DND-41 (cell line): ENCODE data around the gene PLEKHM1.

ENCODE experiments used
- ATAC-seq: fragments of 200-7000 bp; cut with Tn5 transposase; 3 replicates; pipeline ENCODE4 v1.9.1; 2021; ENCODE audit warnings: low read depth; ENCODE audit not compliant: insufficient read depth
- DNase-seq: peaks from one replicate; pipeline ENCODE4 v3.0.0-alpha.2; 2020
- H2AFZ ChIP-seq: 2 replicates; pipeline ENCODE4 v1.6.0; 2012; ENCODE audit warnings: low read depth, low read length
- H3K27ac ChIP-seq: 2 replicates; pipeline ENCODE4 v1.5.1; 2012; ENCODE audit warnings: low read length, inconsistent platforms
- H3K27me3 ChIP-seq: fragments of 200-600 bp; sonication (generic); 2 replicates; pipeline ENCODE4 v1.6.0; 2012; ENCODE audit warnings: low read length, mild to moderate bottlenecking, inconsistent platforms; ENCODE audit not compliant: insufficient read depth, poor library complexity
- H3K36me3 ChIP-seq: 2 replicates; pipeline ENCODE4 v1.5.1; 2012; ENCODE audit warnings: low read length, inconsistent platforms; ENCODE audit not compliant: insufficient read depth
- H3K4me1 ChIP-seq: 2 replicates; pipeline ENCODE4 v1.5.1; 2012; ENCODE audit warnings: mild to moderate bottlenecking, low read length; ENCODE audit not compliant: insufficient read depth
- H3K4me2 ChIP-seq: 2 replicates; pipeline ENCODE4 v1.6.0; 2012; ENCODE audit warnings: mild to moderate bottlenecking, moderate library complexity, low read length, inconsistent platforms; ENCODE audit not compliant: insufficient read depth
- H3K4me3 ChIP-seq, 2 experiments: fragments of 200-600 bp in 1 of 2; shearing (Covaris generic) in 1 of 2; 2 replicates each; pipeline ENCODE4 v1.5.1; 2012 to 2016; ENCODE audit warnings: inconsistent platforms in 2 of 2, low read length in 2 of 2, mild to moderate bottlenecking in 2 of 2, low read depth in 1 of 2, moderate library complexity in 1 of 2
- H3K79me2 ChIP-seq: 2 replicates; pipeline ENCODE4 v1.6.0; 2012; ENCODE audit warnings: low read length, inconsistent platforms; ENCODE audit not compliant: insufficient read depth
- H3K9ac ChIP-seq: 2 replicates; pipeline ENCODE4 v1.6.0; 2012; ENCODE audit warnings: low read depth, mild to moderate bottlenecking, inconsistent platforms, low read length, moderate library complexity
- H3K9me3 ChIP-seq: 2 replicates; pipeline ENCODE4 v1.5.1; 2012; ENCODE audit warnings: low read length, moderate library complexity, mild to moderate bottlenecking, inconsistent platforms; ENCODE audit not compliant: insufficient read depth, severe bottlenecking
- H4K20me1 ChIP-seq: 2 replicates; pipeline ENCODE4 v1.6.0; 2012; ENCODE audit warnings: low read length; ENCODE audit not compliant: insufficient read depth
- CTCF ChIP-seq: IDR thresholded peaks from 2 replicates; pipeline ENCODE4 v1.5.1; 2012; ENCODE audit warnings: borderline replicate concordance, low read length, moderate library complexity, mild to moderate bottlenecking; ENCODE audit not compliant: poor library complexity, severe bottlenecking; ENCODE audit errors: extremely low read depth
- EZH2 ChIP-seq: IDR thresholded peaks from 3 replicates; pipeline ENCODE4 v1.6.1; 2012; ENCODE audit warnings: borderline replicate concordance, low read depth, mild to moderate bottlenecking, moderate library complexity, low read length, inconsistent platforms; ENCODE audit not compliant: severe bottlenecking

The PLEKHM1 gene

GRCh38 chr17:45413498-45413923 lies 77.0 kb downstream of the PLEKHM1 start:
- no peak overlapping the region for H3K4me2 ChIP-seq
- no peak for DNase-seq
- H4K20me1 ChIP-seq = peaks cover 6% of the 10 kb centered on the region; the same call in 1 of the 2 replicates
- peaks cover 37% of the 10 kb centered on the region for H3K4me1 ChIP-seq
- no peak for ATAC-seq
- H3K36me3 ChIP-seq = peaks cover 4% of the 10 kb centered on the region; the same call in 1 of the 2 replicates
- peaks cover 26% of the 10 kb centered on the region for H3K79me2 ChIP-seq
- no peak overlapping the region for H3K9ac ChIP-seq
- H3K27me3 ChIP-seq = no peaks in the 10 kb centered on the region
- H3K4me3 ChIP-seq = no peak overlapping the region
- TF ChIP-seq EZH2 = no peak
- TF ChIP-seq CTCF = no peak
- H2AFZ ChIP-seq = no peak overlapping the region
- no peaks in the 10 kb centered on the region for H3K9me3 ChIP-seq
- no peak overlapping the region for H3K27ac ChIP-seq

GRCh38 chr17:45411348-45412105 lies 79.0 kb downstream of the PLEKHM1 start:
- TF ChIP-seq CTCF (no peak), EZH2 (no peak)
- peaks cover 10% of the 10 kb centered on the region; the same call in 1 of the 2 replicates for H4K20me1 ChIP-seq
- peaks cover 4% of the 10 kb centered on the region; the same call in 1 of the 2 replicates for H3K36me3 ChIP-seq
- DNase-seq (no peak), ATAC-seq (no peak)
- H3K27me3 ChIP-seq = no peaks in the 10 kb centered on the region
- peaks cover 44% of the 10 kb centered on the region for H3K79me2 ChIP-seq
- peak overlapping the region; percentile 96 for H3K27ac ChIP-seq
- H3K4me1 ChIP-seq = peaks cover 47% of the 10 kb centered on the region
- H3K9me3 ChIP-seq = no peaks in the 10 kb centered on the region
- H3K4me2 ChIP-seq = peak overlapping the region; percentile 86
- H3K9ac ChIP-seq = peak overlapping the region; percentile 98
- peak overlapping the region; percentile 99; the same call in 1 of the 2 replicates for H2AFZ ChIP-seq
- peak overlapping the region in 1 of 2 experiments; percentile 97; a peak in 1 of 4 replicates for H3K4me3 ChIP-seq

- peak overlapping the region; percentile 92 to 97 for H3K4me3 ChIP-seq
- H3K9me3 ChIP-seq = no peaks in the 10 kb centered on the region
- H3K27ac ChIP-seq = peak overlapping the region; percentile 96
- ATAC-seq (peak; percentile 89), DNase-seq (peak; percentile 80)
- peaks cover 51% of the 10 kb centered on the region for H3K79me2 ChIP-seq
- H3K4me2 ChIP-seq = peak overlapping the region; percentile 86
- peaks cover 8% of the 10 kb centered on the region for H3K36me3 ChIP-seq
- peaks cover 10% of the 10 kb centered on the region; the same call in 1 of the 2 replicates for H4K20me1 ChIP-seq
- no peaks in the 10 kb centered on the region for H3K27me3 ChIP-seq
- H3K4me1 ChIP-seq = peaks cover 47% of the 10 kb centered on the region
- TF ChIP-seq CTCF (peak; percentile 42), EZH2 (no peak)
- peak overlapping the region; percentile 98 for H3K9ac ChIP-seq
- peak overlapping the region; percentile 99 for H2AFZ ChIP-seq
These were observed 80.1 kb downstream of the PLEKHM1 start for GRCh38 chr17:45410144-45411091.
